ENCODE data around the gene IFT122. TPM values are rescaled to one million over a fixed set of nuclear protein-coding genes. Genes with fewer than 3 reads are reported as not detected.

Gene IFT122
- total RNA-seq, 3 donors from 2014 or later, result 43.2 to 60.6 (median 45.8) TPM

- Histone ChIP-seq H3K27me3 (no peaks in the 10 kb centered on the region), H3K27ac (peak overlapping the region in 1 of 2 donors; percentile 26), H3K36me3 (no peaks in the 10 kb centered on the region), H3K4me3 (no peak overlapping the region), H3K4me1 (no peaks in the 10 kb centered on the region), H3K9me3 (no peaks in the 10 kb centered on the region)
- DNase-seq (ENCODE audit: low spot score in 2 of 2), result no peak
- TF ChIP-seq CTCF (IDR thresholded peaks at IDR 0.05), result no peak
- TF ChIP-seq POLR2A (IDR thresholded peaks at IDR 0.05), result no peak
- TF ChIP-seq POLR2AphosphoS5 (IDR thresholded peaks at IDR 0.05), result no peak
- intact Hi-C loops (cut with DNase I; ENCODE audit: low total_unique reads), result no loop called here
Measured at GRCh38 chr3:129554356-129555152, 114.5 kb downstream of the IFT122 start.

- Histone ChIP-seq H3K27me3 (no peaks in the 10 kb centered on the region), H3K36me3 (no peaks in the 10 kb centered on the region), H3K4me3 (no peak overlapping the region), H3K9me3 (no peaks in the 10 kb centered on the region), H3K27ac (peak overlapping the region in 1 of 2 donors; percentile 26), H3K4me1 (no peaks in the 10 kb centered on the region)
- no peak for TF ChIP-seq CTCF (IDR thresholded peaks at IDR 0.05)
- no peak for TF ChIP-seq POLR2AphosphoS5 (IDR thresholded peaks at IDR 0.05)
- no peak for TF ChIP-seq POLR2A (IDR thresholded peaks at IDR 0.05)
- DNase-seq (ENCODE audit: low spot score in 2 of 2), result no peak
- intact Hi-C loops (cut with DNase I; ENCODE audit: low total_unique reads), result no loop called here
Measured at GRCh38 chr3:129555153-129555550, 115.1 kb downstream of the IFT122 start.

GRCh38 chr3:129555616-129556357 lies 115.8 kb downstream of the IFT122 start:
- TF ChIP-seq POLR2A (IDR thresholded peaks at IDR 0.05) (no peak), CTCF (IDR thresholded peaks at IDR 0.05) (no peak), POLR2AphosphoS5 (IDR thresholded peaks at IDR 0.05) (no peak)
- intact Hi-C loops (cut with DNase I; ENCODE audit: low total_unique reads), result no loop called here
- no peak for DNase-seq (ENCODE audit: low spot score in 2 of 2)
- H3K36me3 ChIP-seq, result no peaks in the 10 kb centered on the region
- no peaks in the 10 kb centered on the region for H3K27me3 ChIP-seq
- H3K4me3 ChIP-seq, result no peak overlapping the region
- no peaks in the 10 kb centered on the region for H3K9me3 ChIP-seq
- peak overlapping the region in 1 of 2 donors; percentile 77 for H3K27ac ChIP-seq
- H3K4me1 ChIP-seq, result no peaks in the 10 kb centered on the region

- TF ChIP-seq POLR2A (IDR thresholded peaks at IDR 0.05) (no peak), POLR2AphosphoS5 (IDR thresholded peaks at IDR 0.05) (no peak), CTCF (IDR thresholded peaks at IDR 0.05) (no peak)
- intact Hi-C loops (cut with DNase I; ENCODE audit: low total_unique reads), result no loop called here
- Histone ChIP-seq H3K36me3 (no peaks in the 10 kb centered on the region), H3K9me3 (no peaks in the 10 kb centered on the region), H3K4me1 (peaks cover 0 to 5% of the 10 kb centered on the region in 2 donors), H3K27me3 (no peaks in the 10 kb centered on the region), H3K27ac (peak overlapping the region in 1 of 2 donors; percentile 77), H3K4me3 (no peak overlapping the region)
- no peak for DNase-seq (ENCODE audit: low spot score in 2 of 2)
Measured at GRCh38 chr3:129556358-129556695, 116.3 kb downstream of the IFT122 start.
